ENCODE data around the gene SSTR1. TPM values are rescaled to one million over a fixed set of nuclear protein-coding genes. Genes with fewer than 3 reads are reported as not detected.

Gene SSTR1
- total and polyA plus RNA-seq, 2 of the 13 experiments (the other 11 are each of a cell fraction or from before 2014, with no cell fraction given): 0.04 TPM

GRCh38 chr14:38207736-38208617, at the start of gene SSTR1 (continued):
- TF ChIP-seq MXD1 (CRISPR knock-in tag; IDR thresholded peaks at IDR 0.05): peak; percentile 68; the same call in 1 of the 2 replicates
- TF ChIP-seq CBX5 (CRISPR knock-in tag; IDR thresholded peaks at IDR 0.05; ENCODE audit: borderline replicate concordance): no peak
- peak; percentile 20 for TF ChIP-seq ZNF883 (CRISPR knock-in tag; IDR thresholded peaks at IDR 0.05; ENCODE audit: not compliant biosample characterization)
- peak; percentile 7; the same call in 1 of the 2 replicates for TF ChIP-seq GABPB1 (CRISPR knock-in tag; IDR thresholded peaks at IDR 0.05)
- TF ChIP-seq ZNF263 (CRISPR knock-in tag; IDR thresholded peaks at IDR 0.05): 0 out of 2 replicates have a peak, but pooled peaks have one; percentile 20
- TF ChIP-seq CREBL2 (CRISPR knock-in tag; IDR thresholded peaks at IDR 0.05; ENCODE audit: borderline replicate concordance): no peak
- no peak for TF ChIP-seq MIER2 (CRISPR knock-in tag; IDR thresholded peaks at IDR 0.05)
- TF ChIP-seq ZBTB49 (CRISPR knock-in tag; IDR thresholded peaks at IDR 0.05; ENCODE audit: borderline replicate concordance): no peak
- TF ChIP-seq ZNF17 (CRISPR knock-in tag; IDR thresholded peaks at IDR 0.05): no peak
- TF ChIP-seq DPF2 (CRISPR knock-in tag; IDR thresholded peaks at IDR 0.05; ENCODE audit: borderline replicate concordance, low read depth): no peak
- TF ChIP-seq THAP11 (CRISPR knock-in tag; IDR thresholded peaks at IDR 0.05): no peak
- TF ChIP-seq SMAD9 (CRISPR knock-in tag; IDR thresholded peaks at IDR 0.05): no peak
- no peak for TF ChIP-seq ZMAT3 (CRISPR knock-in tag; conservative IDR thresholded peaks at IDR 0.05)
- TF ChIP-seq CREB3 (CRISPR knock-in tag; IDR thresholded peaks at IDR 0.05): no peak
- TF ChIP-seq ZBTB33 (CRISPR knock-in tag; IDR thresholded peaks at IDR 0.05): no peak
- no peak for TF ChIP-seq KDM5A (IDR thresholded peaks at IDR 0.05; ENCODE audit: borderline replicate concordance, low read length)
- TF ChIP-seq LCORL (IDR thresholded peaks at IDR 0.05): no peak
- TF ChIP-seq LCORL (CRISPR knock-in tag; IDR thresholded peaks at IDR 0.05): no peak
- no peak for TF ChIP-seq ASH2L (IDR thresholded peaks at IDR 0.05; ENCODE audit: insufficient read length, low read depth, low read length)
- no peak for TF ChIP-seq ZFP37 (CRISPR knock-in tag; IDR thresholded peaks at IDR 0.05; ENCODE audit: borderline replicate concordance)
- no peak for TF ChIP-seq SNAPC5 (CRISPR knock-in tag; IDR thresholded peaks at IDR 0.05; ENCODE audit: borderline replicate concordance)
- peak; percentile 41; the same call in 1 of the 2 replicates for TF ChIP-seq CBX2 (IDR thresholded peaks at IDR 0.05; ENCODE audit: low read depth, low read length)
- no peak for TF ChIP-seq CBX2 (CRISPR knock-in tag; IDR thresholded peaks at IDR 0.05; ENCODE audit: low read depth)

Data from HepG2 (cell line).